HEK293T (cell line): ENCODE results near the gene DIPK1C.

Source experiments
- BHLHE40 ChIP-seq: fragments of 450-650 bp; IDR thresholded peaks from 2 replicates; pipeline ENCODE4 v1.6.1; 2016; ENCODE audit warnings: mild to moderate bottlenecking, moderate library complexity, borderline replicate concordance
- HDGF ChIP-seq: fragments of 450-650 bp; IDR thresholded peaks from 2 replicates; pipeline ENCODE4 v1.6.1; 2017; ENCODE audit warnings: antibody characterized with exemption, borderline replicate concordance

GRCh38 chr18:74389171-74389927 lies 67.8 kb downstream of the DIPK1C start:
- TF ChIP-seq BHLHE40 (no peak), HDGF (no peak)
